HG03520 (cell line): ENCODE data around the gene ACLY.
A peak's percentile ranks its signal among the peaks of the same experiment; 100 is the strongest.

ENCODE experiments used
- ATAC-seq: cut with Tn5 transposase; IDR thresholded peaks from one replicate; pipeline ENCODE4 v1.9.1; 2021; ENCODE audit warnings: mild to moderate bottlenecking, moderate library complexity; ENCODE audit not compliant: unreplicated experiment

The ACLY gene

DNA sequence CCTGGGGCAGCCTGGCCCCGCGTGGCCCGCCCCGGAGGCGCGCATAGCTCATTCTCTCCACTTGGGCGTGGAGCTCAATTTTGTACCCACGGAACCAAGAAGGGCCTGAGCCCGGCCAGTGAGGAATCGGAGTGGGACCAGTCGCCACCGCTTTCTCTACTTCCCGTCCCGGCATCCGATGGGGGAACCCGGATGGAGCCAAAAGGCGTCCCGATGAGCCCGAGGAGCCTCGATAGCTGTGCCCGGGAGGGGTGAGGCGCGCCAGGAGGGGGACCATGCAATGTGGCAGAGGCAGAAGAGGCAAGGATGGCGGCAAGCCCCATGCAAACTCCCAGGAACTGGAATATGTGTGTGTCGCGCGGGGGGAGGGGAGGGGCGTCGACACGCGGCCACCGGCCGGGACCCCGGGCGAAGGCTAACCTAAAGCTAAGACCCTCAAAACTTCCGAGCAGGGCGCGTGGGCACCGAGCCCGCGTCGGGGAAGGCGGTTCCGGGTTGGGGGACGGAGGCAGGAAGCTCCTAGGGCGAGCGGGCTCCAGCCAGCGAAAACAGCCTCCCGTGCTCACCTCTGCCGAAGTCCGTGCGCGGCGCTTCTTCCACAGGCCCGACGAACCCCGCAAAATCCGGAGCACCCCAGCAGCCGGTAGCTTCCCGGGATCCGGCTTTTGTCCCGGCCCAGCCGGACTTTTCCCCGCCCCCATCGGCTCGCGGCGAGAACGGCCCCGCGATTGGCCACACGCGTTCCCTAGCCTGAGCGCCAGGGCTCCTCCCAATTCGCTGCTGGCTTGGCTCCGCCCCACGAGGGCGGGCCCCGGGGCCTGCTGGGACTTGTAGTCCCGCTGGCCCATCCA is at the start of gene ACLY:
TSS of gene ACLY (minus strand) at position 638 of the 851 bp plus-strand sequence. CDS start 5,078 bp downstream, outside the sequence.
- ATAC-seq: peak; percentile 90

- no peak for ATAC-seq
Measured at GRCh38 chr17:41967921-41968578, 49.3 kb upstream of the ACLY start.

DNA sequence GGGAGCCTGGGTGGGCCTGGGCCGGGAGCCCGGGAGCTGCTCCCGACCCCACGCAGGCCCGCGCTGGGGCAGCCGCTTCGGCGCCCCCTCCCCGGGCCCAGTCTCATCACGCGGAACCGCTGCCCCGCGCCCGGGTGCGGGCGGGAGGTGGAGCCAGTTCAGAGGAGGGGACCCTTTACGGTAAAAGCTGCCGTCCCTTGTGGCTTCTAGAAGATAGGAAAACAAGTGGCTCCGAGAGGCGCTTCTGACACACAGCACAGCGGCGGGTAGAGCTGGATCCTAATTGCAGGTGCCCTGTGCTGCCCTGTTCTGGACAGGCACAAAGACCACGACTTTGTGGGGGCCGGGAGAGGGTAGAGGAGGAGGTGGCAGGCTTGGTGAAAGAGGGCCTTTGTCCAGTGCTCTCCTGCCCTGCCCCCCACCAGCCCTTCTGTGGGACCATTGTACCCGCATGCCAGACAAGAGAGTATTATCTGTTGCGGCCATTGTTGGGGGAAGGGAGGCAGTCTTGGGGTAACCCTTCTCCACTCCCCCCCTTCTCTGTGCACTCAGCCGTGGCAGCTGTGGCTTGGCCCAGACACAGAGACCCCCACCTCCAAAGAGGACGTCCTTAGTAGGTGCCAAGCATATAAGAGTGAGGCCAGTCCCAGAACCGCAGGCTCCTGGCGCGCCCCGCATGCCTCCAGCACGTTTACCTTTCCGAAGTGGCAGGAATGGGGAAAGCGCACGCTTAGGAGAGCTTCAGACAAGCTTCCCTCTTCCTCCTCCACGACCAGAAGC is 48.6 kb upstream of the ACLY start:
- ATAC-seq: peak; percentile 14

GRCh38 chr17:41966463-41967140 is 47.9 kb upstream of the ACLY start, which contains the start of gene CNP:
TSS of gene CNP (plus strand) at chr17:41966795. CDS start at chr17:41966885, 90 bp downstream.
- peak; percentile 52 for ATAC-seq

GRCh38 chr17:41965694-41966462 is 47.1 kb upstream of the ACLY start:
- no peak for ATAC-seq

DNA sequence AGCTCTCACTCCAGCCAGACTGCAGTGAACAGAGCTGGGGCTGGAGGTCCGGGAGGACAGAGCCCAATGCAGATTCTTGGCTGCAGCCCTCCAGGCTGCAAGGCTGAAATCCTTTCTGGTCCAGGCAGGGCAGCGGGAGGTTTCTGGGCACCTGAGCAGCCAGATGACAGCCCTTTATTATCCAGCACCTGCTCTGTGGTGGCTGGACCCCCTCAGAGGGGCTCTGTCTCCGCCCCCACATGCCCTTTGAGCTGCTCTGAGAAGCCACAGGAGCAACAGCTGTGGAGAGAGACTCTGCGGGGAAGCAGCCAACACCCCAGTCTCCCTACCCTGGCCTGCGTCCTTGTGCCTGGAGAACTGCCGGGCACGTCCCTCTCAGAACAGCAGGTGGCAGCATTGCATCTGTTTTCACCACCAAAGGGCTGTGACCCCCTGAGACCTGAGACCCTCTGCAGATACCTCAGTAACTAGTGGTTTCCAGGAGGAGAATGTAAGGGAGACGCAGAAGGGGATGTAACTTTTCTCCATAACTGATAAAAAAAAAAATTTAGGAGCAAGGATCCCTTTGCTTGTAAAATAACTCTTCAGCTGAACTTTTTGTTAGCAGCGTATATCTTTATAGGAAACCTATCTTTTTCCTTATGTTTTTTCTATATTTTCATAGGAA is 44.1 kb upstream of the ACLY start:
- no peak for ATAC-seq

DNA sequence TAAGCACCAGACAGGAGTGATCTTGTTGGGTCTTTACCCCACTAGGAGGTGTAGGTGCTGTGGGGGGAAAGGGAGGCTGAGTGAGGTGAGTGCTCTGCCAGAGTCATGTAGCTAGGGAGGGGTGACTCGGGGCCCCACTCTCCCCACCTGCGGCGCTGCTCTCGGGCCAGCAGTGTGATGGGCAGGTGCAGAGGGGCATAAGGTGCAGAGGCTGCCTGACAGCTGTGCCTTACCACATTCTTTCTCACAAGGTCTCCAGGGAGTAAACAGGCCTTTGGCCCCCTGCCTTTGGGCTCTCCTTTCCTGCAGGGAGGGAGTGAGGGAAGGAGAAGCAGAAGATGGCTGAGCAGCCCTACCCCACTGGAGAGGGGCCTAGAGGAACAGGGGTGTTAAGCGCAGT is 43.4 kb upstream of the ACLY start:
- no peak for ATAC-seq

DNA sequence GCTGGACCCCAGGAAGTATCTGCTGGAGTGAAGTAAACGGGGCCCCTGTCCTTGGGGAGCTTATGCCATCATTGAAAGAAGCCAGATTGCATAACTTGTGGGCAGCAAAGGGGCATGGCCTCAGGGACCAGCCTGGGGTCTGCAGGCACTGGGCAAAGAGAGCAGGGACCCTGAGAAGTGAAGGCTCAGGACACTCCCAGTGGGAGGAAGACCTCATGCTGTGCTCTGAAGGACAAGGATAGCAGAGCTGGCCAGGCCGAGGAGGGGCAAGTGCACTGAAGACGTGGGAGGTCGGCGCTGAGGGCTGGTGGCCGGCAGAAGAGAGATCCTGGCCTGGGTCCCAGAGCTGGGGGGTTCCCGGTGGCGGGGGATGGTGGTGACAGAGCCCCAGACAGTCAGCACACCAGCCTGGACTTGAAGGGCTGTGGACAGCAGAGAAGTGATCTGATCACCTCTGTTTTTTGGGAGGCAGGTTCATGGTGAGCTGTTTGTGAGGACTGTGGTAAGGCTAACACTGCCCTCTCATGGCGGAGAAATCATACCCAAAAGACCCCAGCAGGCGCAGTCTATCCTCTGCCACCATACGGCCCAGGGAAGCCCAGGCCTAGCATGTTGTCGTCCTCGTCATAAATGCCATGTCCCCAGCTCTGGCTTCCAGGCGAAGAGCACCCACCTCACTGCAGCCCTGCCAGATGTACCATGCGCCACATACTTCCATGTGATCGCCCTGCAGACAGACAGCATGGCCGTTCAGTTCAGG is 40.8 kb upstream of the ACLY start:
- ATAC-seq: no peak

GRCh38 chr17:41959030-41959335 is 40.2 kb upstream of the ACLY start:
- ATAC-seq: no peak

GRCh38 chr17:41957869-41958439 is 39.2 kb upstream of the ACLY start:
- ATAC-seq: no peak

- ATAC-seq: no peak
Measured at GRCh38 chr17:41957031-41957868, 38.5 kb upstream of the ACLY start.

DNA sequence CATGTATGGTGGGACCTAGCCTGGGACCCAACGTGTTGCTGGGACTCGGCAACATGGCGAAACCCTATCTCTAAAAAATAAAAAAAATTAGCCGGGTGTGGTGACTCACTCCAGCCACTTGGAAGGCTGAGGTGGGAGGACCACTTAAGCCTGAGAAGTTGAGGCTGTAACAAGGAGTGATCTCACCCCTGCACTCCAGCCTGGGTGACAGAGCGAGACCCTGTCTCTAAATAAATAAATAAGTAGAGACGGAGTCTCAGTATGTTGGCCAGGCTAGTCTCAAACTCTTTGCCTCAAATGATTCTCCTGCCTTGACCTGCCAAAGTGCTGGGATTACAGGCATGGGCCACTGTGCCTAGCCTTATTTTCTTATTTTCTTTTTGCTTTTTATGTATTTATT is 37.8 kb upstream of the ACLY start:
- no peak for ATAC-seq

DNA sequence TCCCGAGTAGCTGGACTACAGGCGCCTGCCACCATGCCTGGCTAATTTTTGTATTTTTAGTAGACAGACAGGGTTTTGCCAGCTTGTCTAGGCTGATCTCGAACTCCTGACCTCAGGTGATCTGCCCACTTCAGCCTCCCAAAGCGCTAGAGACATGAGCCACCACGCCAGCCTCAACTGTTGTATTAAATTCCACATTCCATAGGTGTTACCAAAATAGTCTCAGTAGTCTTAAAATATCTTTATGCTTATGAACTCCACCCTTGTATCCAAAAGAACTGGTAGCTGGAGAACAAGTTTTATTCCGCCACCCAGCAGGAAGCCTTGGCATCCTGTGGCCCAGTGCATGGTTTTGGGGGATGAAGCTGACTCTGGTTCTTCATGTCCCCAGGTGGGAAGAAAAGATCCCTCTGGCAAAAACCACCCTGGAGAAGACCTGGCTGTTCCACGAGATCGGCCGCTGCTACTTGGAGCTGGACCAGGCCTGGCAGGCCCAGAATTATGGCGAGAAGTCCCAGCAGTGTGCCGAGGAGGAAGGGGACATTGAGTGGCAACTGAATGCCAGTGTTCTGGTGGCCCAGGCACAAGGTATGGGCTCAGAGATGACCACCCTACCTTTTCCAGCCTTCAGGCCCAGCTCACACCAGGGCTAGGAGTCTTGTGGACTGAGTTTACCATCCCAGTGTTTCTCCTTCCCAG is 30.2 kb upstream of the ACLY start:
- no peak for ATAC-seq

- ATAC-seq: no peak
Measured at GRCh38 chr17:41944943-41945342, 26.2 kb upstream of the ACLY start.

DNA sequence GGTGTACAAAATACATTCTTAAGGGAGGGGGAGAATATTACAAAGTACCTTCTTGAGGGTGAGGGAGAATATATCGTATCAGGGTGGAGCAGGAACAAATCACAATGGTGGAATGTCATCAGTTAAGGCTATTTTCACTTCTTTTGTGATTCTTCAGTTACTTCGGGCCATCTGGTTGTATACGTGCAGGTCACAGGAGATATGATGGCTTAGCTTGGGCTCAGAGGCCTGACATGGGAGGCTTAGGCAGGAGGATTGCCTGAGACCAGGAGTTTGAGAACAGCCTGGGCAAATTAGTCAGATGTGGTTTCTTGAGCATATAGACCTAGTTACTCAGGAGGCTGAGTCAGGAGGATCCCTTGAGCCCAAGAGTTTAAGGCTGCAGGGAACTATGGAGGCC is 24.7 kb upstream of the ACLY start:
- ATAC-seq: no peak

DNA sequence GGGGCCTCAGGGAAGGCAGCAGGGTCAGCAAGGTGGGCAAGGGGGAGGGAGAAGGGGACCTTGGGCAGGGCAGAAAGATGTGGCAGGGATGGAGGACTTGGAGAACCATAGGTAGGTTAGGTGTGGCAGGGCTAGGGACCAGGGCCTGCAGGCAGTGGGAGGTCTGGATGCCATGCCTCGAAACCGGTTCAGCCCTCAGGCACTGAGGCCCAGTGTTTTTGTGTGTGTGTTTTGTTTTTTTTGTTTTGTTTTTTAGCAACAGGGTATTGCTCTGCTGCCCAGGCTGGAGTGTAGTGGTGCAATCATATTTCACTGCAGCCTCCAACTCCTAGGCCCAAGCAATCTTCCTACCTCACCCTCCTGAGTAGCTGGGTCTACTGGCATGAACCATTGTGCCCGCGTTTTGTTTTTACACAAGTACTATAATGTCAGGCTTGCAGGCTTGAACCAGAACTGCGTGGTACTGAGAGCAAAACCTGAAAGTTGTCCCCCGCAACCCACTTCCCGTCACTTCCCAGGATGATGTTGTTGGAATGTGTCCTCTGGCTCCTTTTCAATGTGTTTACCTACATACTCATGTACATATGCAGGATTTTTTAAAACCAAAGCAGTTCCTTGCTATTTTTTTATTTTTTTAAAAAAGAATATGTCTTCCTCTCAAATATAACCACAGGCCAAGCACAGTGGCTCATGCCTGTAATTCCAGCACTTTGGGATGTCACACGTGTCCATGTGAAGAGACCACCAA is 24.0 kb upstream of the ACLY start:
- no peak for ATAC-seq
